GM18508 (cell line): ENCODE measurements around the gene ETFB.

Experiments
- ATAC-seq: cut with Tn5 transposase; IDR thresholded peaks from one replicate; pipeline ENCODE4 v1.9.1; 2021; ENCODE audit warnings: moderate number of reproducible peaks; ENCODE audit not compliant: insufficient read depth, unreplicated experiment

Gene ETFB

DNA sequence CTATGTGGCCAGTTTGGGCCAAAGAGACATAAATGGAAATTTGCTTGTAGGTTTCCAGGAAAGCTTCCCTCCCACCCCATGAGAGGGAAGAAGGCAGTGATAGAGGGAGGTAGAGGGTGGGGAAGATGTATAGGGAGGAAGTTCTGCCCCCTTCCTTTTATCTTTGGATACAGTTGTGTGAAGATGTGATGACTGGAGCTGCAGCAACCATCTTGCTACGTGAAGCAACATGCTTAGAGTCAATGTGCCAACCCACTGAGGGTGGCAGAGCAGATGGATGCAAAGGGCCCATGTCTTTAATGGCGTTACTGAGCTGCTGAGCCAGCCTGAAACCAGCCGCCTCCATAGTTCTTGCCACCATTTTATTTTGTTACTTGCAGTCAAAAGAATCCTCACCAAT is 35.0 kb downstream of the ETFB start:
- no peak for ATAC-seq

DNA sequence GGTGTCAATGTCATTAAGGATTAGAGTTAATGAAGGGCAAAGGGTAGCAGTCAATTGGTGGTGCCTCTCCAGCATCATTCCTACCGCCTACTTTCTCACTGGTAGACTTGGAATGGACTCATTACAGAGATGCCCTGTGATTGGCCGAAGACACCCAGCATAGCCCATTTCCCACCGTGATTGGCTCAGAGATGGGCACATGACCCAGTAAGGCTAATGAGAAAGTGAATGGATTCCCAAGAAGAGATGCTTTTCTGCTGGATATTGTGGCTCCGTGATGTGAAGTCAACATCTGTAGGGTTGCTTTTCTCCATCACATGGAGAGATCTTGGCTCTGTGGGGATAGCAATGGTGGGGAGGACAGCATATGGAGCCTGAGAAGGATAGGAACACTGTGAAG is 35.8 kb downstream of the ETFB start:
- no peak for ATAC-seq

- no peak for ATAC-seq
Measured at GRCh38 chr19:51329411-51329810, 36.8 kb downstream of the ETFB start.

GRCh38 chr19:51327066-51328001 is 38.9 kb downstream of the ETFB start:
- ATAC-seq, result no peak

DNA sequence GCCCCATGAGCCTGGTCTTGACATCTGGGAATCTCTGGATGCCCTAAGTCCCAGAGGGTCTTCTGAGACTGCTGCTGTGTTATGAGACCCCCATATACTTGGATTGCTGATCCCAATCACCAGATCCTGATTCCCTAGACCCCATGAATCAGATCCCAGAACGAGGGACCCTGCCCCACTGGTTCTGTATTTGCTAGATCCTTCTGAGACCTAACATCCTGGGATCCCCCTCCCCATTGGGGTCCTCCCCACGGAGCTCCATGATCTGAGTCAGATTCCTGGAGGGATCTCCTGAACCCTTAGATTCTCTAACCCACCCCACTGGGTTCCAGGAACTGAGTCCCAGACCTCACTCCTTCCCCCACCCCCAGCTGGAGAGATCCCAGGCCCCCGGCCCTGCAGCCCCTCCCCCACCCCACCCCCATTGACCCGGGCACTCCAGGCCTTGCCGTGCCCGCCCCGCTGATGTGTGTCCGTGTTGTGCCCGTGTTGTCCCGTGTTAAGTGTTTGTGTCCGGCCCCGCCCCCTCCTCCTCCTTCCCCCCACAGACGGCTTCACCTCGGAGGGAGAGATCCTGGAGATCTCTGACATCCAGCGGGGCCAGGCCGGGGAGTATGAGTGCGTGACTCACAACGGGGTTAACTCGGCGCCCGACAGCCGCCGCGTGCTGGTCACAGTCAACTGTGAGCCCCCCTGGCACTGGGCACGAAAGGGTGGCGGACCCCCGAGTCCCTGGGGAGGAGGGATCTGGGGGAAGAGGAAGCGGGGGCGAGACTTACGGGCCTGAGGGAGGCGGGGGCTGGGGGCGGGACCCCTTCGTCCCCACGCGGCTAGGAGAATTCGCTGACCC is 39.7 kb downstream of the ETFB start:
- ATAC-seq, result no peak

- no peak for ATAC-seq
Measured at GRCh38 chr19:51325161-51325976, 40.8 kb downstream of the ETFB start.

GRCh38 chr19:51324167-51324481 is 42.1 kb downstream of the ETFB start:
- ATAC-seq, result no peak

GRCh38 chr19:51323481-51324166 is 42.6 kb downstream of the ETFB start:
- ATAC-seq, result no peak

DNA sequence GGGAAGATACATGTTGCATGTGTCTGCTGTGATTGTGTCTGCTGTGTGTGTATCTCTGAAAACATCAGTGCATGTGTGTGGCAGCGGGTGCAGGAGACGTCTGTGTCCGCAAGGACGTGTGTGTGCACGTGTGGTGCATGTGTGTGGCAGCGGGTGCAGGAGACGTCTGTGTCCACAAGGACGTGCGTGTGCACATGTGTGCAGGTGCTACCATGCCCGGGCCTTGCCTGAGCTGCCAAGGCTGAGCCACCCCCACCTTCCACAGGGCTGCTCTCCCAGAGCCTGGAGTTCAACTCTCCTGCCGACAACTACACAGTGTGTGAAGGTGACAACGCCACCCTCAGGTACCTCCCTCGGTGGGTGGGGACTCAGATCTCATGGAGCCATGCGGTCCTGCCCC is 44.4 kb downstream of the ETFB start:
- no peak for ATAC-seq

- no peak for ATAC-seq
Measured at GRCh38 chr19:51320280-51320657, 45.9 kb downstream of the ETFB start.

GRCh38 chr19:51319649-51320279 is 46.4 kb downstream of the ETFB start:
- no peak for ATAC-seq

DNA sequence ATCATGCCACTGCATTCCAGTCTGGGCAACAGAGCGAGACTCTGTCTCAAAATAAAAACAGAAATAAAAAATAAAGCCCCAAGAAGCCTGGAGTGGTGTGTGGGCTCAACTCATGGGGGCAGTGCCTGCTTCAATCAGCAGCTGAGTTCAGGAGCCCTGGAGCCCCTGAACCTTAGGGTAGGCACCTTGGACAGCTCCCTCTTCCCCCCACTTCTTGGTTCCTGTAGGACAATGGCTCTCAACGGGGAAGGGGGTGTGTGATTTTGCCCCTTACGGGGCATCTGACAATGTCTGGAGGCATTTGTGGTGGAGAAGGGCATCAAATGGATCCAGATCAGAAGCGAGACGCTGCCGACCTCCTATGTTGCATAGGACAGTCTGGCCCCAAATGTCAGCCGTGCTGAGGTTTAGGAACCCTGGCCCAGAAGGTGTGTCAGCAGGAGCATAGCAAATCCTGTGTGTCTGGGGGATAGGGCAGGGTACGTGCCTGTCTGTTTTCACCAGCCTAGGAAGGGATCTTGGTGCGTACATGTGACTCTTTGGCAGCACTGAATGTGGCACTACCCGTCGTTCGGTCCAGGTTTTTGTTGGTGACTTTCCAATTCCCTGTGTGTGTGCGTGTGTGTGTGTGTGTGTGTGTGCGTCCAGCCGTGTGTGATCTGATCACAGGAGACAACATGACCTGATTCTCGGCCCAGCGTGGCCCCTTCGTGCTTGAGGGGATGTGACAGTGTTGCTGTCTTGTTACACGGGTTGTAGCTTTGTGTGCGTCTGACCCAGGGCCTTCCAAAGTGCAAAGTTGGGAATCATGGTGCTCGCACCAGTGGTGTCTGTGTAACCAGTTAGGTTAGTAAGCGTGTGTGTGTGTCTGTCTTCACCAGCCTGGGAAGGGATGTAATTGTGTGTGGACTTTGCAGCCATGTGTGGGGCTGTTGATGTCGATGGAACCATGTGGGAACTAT is 47.2 kb downstream of the ETFB start:
- ATAC-seq, result no peak

GRCh38 chr19:51317968-51318367 is 48.2 kb downstream of the ETFB start:
- ATAC-seq, result no peak

- ATAC-seq, result no peak
Measured at GRCh38 chr19:51317376-51317775, 48.8 kb downstream of the ETFB start.

DNA sequence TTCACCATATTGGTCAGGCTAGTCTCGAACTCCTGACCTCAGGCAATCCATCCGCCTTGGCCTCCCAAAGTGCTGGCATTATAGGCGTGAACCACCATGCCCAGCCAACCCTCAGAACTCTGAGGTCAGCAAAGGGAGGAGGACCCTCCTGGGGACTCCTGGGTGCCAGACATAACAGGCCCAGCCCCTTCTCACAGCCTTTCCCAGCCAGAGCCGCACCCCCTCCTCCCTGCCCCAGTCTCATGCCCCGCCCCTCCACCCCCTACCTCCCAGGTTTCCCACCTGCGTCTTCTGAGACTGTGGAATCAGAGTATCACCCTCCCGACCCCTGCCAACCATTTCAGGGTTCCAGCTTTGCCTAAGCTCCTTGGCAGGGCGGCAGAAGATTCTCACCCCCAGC is 49.5 kb downstream of the ETFB start:
- no peak for ATAC-seq

GRCh38 chr19:51311351-51312257 is 54.6 kb downstream of the ETFB start, which contains the start of gene IGLON5:
Gene IGLON5, plus strand, starts transcription at chr19:51311644. Its CDS starts 204 bp downstream, at chr19:51311848.
- ATAC-seq, result no peak

GRCh38 chr19:51305479-51305878 is 60.7 kb downstream of the ETFB start:
- no peak for ATAC-seq
